DOHH2 (cell line): ENCODE results near the gene SAMD4B.
A peak's percentile ranks its signal among the peaks of the same experiment; 100 is the strongest.

Experiments
- H3F3A ChIP-seq: fragments of 200-600 bp; sonication (generic), shearing (Covaris generic); 2 replicates; pipeline ENCODE4 v1.6.0; 2016; ENCODE audit warnings: antibody characterized with exemption, mild to moderate bottlenecking; ENCODE audit not compliant: control insufficient read depth, insufficient read depth
- H3K27ac ChIP-seq: fragments of 200-600 bp; sonication (generic); 2 replicates; pipeline ENCODE4 v1.5.1; 2014; ENCODE audit warnings: low read depth, mild to moderate bottlenecking, low read length, moderate library complexity
- H3K27me3 ChIP-seq: fragments of 200-600 bp; sonication (generic); 2 replicates; pipeline ENCODE4 v1.6.1; 2014; ENCODE audit warnings: mild to moderate bottlenecking, low read length, mixed read lengths; ENCODE audit not compliant: control insufficient read depth
- H3K36me3 ChIP-seq: fragments of 200-600 bp; sonication (generic); 2 replicates; pipeline ENCODE4 v1.6.1; 2014; ENCODE audit warnings: mild to moderate bottlenecking, low read length, moderate library complexity, mixed read lengths; ENCODE audit not compliant: control insufficient read depth
- H3K4me1 ChIP-seq: fragments of 200-600 bp; sonication (generic); 2 replicates; pipeline ENCODE4 v1.6.1; 2014; ENCODE audit warnings: mild to moderate bottlenecking, low read length, mixed read lengths; ENCODE audit not compliant: control insufficient read depth
- H3K4me2 ChIP-seq: fragments of 200-600 bp; sonication (generic); 2 replicates; pipeline ENCODE4 v1.6.0; 2014; ENCODE audit warnings: mild to moderate bottlenecking, low read length, moderate library complexity
- H3K4me3 ChIP-seq: fragments of 200-600 bp; sonication (generic); 2 replicates; pipeline ENCODE4 v1.5.1; 2014; ENCODE audit warnings: mild to moderate bottlenecking, low read length, mixed read lengths
- H3K79me2 ChIP-seq: fragments of 200-600 bp; sonication (generic); 2 replicates; pipeline ENCODE4 v1.6.1; 2014; ENCODE audit warnings: mild to moderate bottlenecking, low read length, mixed read lengths; ENCODE audit not compliant: control insufficient read depth
- H3K9me2 ChIP-seq: fragments of 200-600 bp; sonication (generic); replicated peaks from 2 replicates; pipeline ENCODE4 v1.6.1; 2014; ENCODE audit warnings: mild to moderate bottlenecking, low read length, mixed read lengths; ENCODE audit not compliant: control insufficient read depth
- H3K9me3 ChIP-seq: fragments of 200-600 bp; sonication (generic); 2 replicates; pipeline ENCODE4 v1.6.1; 2014; ENCODE audit warnings: antibody characterized with exemption, low read length, mixed read lengths; ENCODE audit not compliant: control insufficient read depth, insufficient read depth
- H4K20me1 ChIP-seq: fragments of 200-600 bp; sonication (generic); 2 replicates; pipeline ENCODE4 v1.6.0; 2014; ENCODE audit warnings: low read depth, mild to moderate bottlenecking, antibody characterized with exemption, low read length, moderate library complexity; ENCODE audit not compliant: control insufficient read depth, insufficient read depth
- CTCF ChIP-seq: fragments of 200-600 bp; sonication (generic); IDR thresholded peaks from one replicate; pipeline ENCODE4 v1.5.1; 2014; ENCODE audit warnings: antibody characterized with exemption, mild to moderate bottlenecking, low read depth, low read length; ENCODE audit not compliant: poor library complexity, severe bottlenecking
- EZH2phosphoT487 ChIP-seq: fragments of 200-600 bp; sonication (generic); IDR thresholded peaks from 2 replicates; pipeline ENCODE4 v1.6.1; 2017; ENCODE audit warnings: borderline replicate concordance, mild to moderate bottlenecking, antibody characterized with exemption, low read length, moderate library complexity, mixed read lengths

Gene SAMD4B

GRCh38 chr19:39341129-39341718 lies 997 bp upstream of the SAMD4B start:
- peak overlapping the region; percentile 86 for H3K4me3 ChIP-seq
- H3K27me3 ChIP-seq = no peaks in the 10 kb centered on the region
- peaks cover 16% of the 10 kb centered on the region; the same call in 1 of the 2 replicates for H4K20me1 ChIP-seq
- H3K79me2 ChIP-seq = peaks cover 49% of the 10 kb centered on the region
- H3K4me1 ChIP-seq = peaks cover 38% of the 10 kb centered on the region
- H3F3A ChIP-seq = peaks cover 16% of the 10 kb centered on the region
- peak overlapping the region; percentile 77 for H3K4me2 ChIP-seq
- no peaks in the 10 kb centered on the region for H3K9me2 ChIP-seq
- peak overlapping the region; percentile 39 for H3K27ac ChIP-seq
- no peaks in the 10 kb centered on the region for H3K9me3 ChIP-seq
- peaks cover 5% of the 10 kb centered on the region for H3K36me3 ChIP-seq
- TF ChIP-seq EZH2phosphoT487 (no peak), CTCF (no peak)

GRCh38 chr19:39342647-39343305 lies 555 bp downstream of the SAMD4B start:
- H3K27ac ChIP-seq = no peak overlapping the region
- H3K36me3 ChIP-seq = peaks cover 11% of the 10 kb centered on the region
- peaks cover 4% of the 10 kb centered on the region for H3F3A ChIP-seq
- H3K79me2 ChIP-seq = peaks cover 62% of the 10 kb centered on the region
- H3K4me2 ChIP-seq = peak overlapping the region; percentile 94
- no peaks in the 10 kb centered on the region for H3K9me2 ChIP-seq
- no peaks in the 10 kb centered on the region for H3K27me3 ChIP-seq
- peaks cover 23% of the 10 kb centered on the region for H3K4me1 ChIP-seq
- peak overlapping the region; percentile 89 for H3K4me3 ChIP-seq
- no peaks in the 10 kb centered on the region for H3K9me3 ChIP-seq
- TF ChIP-seq EZH2phosphoT487 (no peak), CTCF (no peak)
- H4K20me1 ChIP-seq = peaks cover 27% of the 10 kb centered on the region; the same call in 1 of the 2 replicates

- Histone ChIP-seq H4K20me1 (peaks cover 27% of the 10 kb centered on the region; the same call in 1 of the 2 replicates), H3K9me2 (no peaks in the 10 kb centered on the region), H3K4me3 (no peak overlapping the region), H3K4me2 (no peak overlapping the region), H3K4me1 (peaks cover 11% of the 10 kb centered on the region), H3K79me2 (peaks cover 61% of the 10 kb centered on the region), H3K27me3 (no peaks in the 10 kb centered on the region), H3K36me3 (peaks cover 28% of the 10 kb centered on the region), H3K9me3 (no peaks in the 10 kb centered on the region), H3K27ac (no peak overlapping the region), H3F3A (no peaks in the 10 kb centered on the region)
- TF ChIP-seq EZH2phosphoT487 (no peak), CTCF (peak; percentile 33)
Measured at GRCh38 chr19:39345956-39346355, 3.7 kb downstream of the SAMD4B start.
